Erythroblast (primary cell): ENCODE measurements around the gene GPHB5.

Experiments
- GATA1 ChIP-seq: IDR thresholded peaks from 2 replicates; pipeline ENCODE4 v1.6.1; 2011; ENCODE audit warnings: low read depth, mild to moderate bottlenecking, control low read depth, low read length, moderate library complexity
- POLR2A ChIP-seq: IDR thresholded peaks from 2 replicates; pipeline ENCODE4 v1.6.1; 2011; ENCODE audit warnings: mild to moderate bottlenecking, low read length

DNA sequence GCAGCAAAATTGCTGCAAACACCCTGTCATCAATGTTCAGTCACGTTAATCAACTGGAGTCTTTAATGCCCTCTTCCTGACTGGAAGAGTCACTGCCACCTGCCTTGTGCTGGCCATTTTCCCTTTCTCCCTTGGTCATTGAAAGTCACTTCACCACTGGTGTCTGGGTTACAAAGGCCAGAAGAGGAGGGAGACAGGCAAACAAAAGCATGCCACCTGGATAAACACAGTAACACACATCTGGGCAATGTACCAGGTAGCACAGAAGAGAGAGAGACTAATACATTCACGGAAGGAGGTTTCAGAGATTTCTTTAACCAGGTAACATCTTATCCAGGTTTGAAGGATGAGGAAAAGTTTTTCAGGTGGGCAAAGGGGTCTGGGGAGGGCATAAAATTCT, 32.7 kb downstream of the GPHB5 start:
- TF ChIP-seq POLR2A (no peak), GATA1 (no peak)
